Measurements from ENCODE around the gene SHISAL1. TPM values are rescaled to one million over a fixed set of nuclear protein-coding genes. Genes with fewer than 3 reads are reported as not detected.

The SHISAL1 gene
- total and polyA plus RNA-seq, 2 donors (not counting 3 experiments of a cell fraction or from before 2014, with no cell fraction given), result 0.01 to 0.07 TPM

DNA sequence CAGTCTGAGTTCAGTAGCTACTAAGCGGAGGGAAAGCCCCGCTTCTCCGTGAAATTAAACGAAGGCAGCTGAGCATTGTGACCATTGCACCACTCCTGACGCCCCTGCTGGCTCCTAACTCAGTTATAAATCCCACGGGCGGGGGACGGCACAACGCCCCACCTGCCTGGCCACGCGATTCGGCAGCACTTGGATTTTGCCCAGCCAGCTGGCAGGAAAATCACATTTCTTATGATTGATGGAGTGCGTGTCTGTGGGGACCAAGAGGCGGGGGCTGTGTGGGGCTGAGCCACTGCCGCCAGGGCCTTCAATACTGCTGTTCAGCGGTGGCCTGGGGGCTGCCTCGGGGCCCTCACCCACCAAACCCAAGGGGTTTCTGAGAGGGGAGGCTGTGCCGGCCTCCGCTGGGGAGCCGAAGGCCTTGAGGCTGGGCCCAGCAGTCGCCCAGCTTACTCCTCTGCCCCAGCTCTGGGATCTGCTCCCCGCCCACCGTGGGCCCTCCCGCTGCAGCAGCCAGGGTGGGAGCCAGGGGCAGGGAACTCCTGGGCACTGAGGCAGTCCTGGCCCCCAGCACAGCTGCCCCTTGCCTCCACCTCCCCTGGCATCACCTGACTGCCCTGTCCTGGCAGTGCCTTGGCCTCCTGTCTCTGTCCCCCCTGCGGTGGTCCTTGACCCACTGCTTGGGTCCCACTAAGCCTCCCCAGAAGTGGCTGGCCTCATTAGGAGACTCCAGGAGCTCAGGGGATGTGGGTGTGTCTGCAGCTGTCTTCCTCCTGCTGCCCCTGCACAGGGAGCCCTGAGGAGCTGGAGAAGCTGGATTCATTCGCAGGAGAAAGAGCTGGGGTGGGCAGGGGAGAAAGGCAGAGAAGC is 30.7 kb downstream of the SHISAL1 start:
- H3K27ac ChIP-seq (ENCODE audit: insufficient read depth, low read depth, low read length), result no peak overlapping the region
- H3K79me2 ChIP-seq (ENCODE audit: control insufficient read depth, insufficient read depth, low read length), result no peaks in the 10 kb centered on the region
- dilution Hi-C loops (cut with MboI; ENCODE audit: extremely low pct_ligation_motif_present, low sequenced_read_pairs), result no loop called here
- no peaks in the 10 kb centered on the region for H4K20me1 ChIP-seq (replicated peaks; ENCODE audit: control insufficient read depth, extremely low read depth, insufficient read depth, low read length)
- no peak overlapping the region for H2AFZ ChIP-seq (ENCODE audit: low read depth, low read length)
- FAIRE-seq (no peak), DNase-seq (ENCODE audit: low read depth, low spot score) (no peak)
- no peak overlapping the region for H3K9ac ChIP-seq (replicated peaks; ENCODE audit: extremely low read depth, insufficient read depth, low read length)
- ChIA-PET POLR2A (no interaction called here), CTCF (interaction anchor here (1.1 to 1.8 kb wide), 3 partner anchors 11 to 16 kb away, joined by 3 to 4 read pairs (median 3); no protein-coding TSS in a partner anchor)
- H3K36me3 ChIP-seq (ENCODE audit: control insufficient read depth in 2 of 2, extremely low read depth in 1 of 2, insufficient read depth in 2 of 2, low read length in 2 of 2), result no peaks in the 10 kb centered on the region
- no peak overlapping the region for H3K4me3 ChIP-seq (replicated peaks in 1 of 3; ENCODE audit: insufficient read depth in 1 of 3, low read depth in 1 of 3, low read length in 3 of 3)
- H3K27me3 ChIP-seq (ENCODE audit: control insufficient read depth in 2 of 2, insufficient read depth in 2 of 2, low read length in 2 of 2), result no peaks in the 10 kb centered on the region
- no peak overlapping the region for H3K4me2 ChIP-seq (ENCODE audit: insufficient read depth, low read length)
- intact Hi-C loops (cut with micrococcal nuclease), result no loop called here
- no peaks in the 10 kb centered on the region for H3K9me1 ChIP-seq (replicated peaks; ENCODE audit: control insufficient read depth, extremely low read depth, insufficient read depth, low read length)
- H3K9me3 ChIP-seq (replicated peaks; ENCODE audit: control insufficient read depth, insufficient read depth, low read length), result no peaks in the 10 kb centered on the region
- no TSS peak for BruUV-seq (replicated peaks)
- TF ChIP-seq JUN (IDR thresholded peaks at IDR 0.05; ENCODE audit: borderline replicate concordance, insufficient read depth, insufficient read length, low read depth), result no peak
- TF ChIP-seq GATA2 (IDR thresholded peaks at IDR 0.05; ENCODE audit: insufficient read depth, insufficient read length, low read depth, low read length), result no peak
- no peak for TF ChIP-seq FOS (IDR thresholded peaks at IDR 0.05; ENCODE audit: borderline replicate concordance, insufficient read depth, low read length)
- TF ChIP-seq, protein P1, sequence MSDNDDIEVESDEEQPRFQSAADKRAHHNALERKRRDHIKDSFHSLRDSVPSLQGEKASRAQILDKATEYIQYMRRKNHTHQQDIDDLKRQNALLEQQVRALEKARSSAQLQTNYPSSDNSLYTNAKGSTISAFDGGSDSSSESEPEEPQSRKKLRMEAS (IDR thresholded peaks at IDR 0.05; ENCODE audit: insufficient read depth, insufficient read length), result no peak
- no peak for TF ChIP-seq POLR2AphosphoS5 (IDR thresholded peaks at IDR 0.05; ENCODE audit: insufficient read depth, low read depth, low read length)
- H3K4me1 ChIP-seq (ENCODE audit: control insufficient read depth, extremely low read depth, insufficient read depth, low read length), result no peaks in the 10 kb centered on the region

DNA sequence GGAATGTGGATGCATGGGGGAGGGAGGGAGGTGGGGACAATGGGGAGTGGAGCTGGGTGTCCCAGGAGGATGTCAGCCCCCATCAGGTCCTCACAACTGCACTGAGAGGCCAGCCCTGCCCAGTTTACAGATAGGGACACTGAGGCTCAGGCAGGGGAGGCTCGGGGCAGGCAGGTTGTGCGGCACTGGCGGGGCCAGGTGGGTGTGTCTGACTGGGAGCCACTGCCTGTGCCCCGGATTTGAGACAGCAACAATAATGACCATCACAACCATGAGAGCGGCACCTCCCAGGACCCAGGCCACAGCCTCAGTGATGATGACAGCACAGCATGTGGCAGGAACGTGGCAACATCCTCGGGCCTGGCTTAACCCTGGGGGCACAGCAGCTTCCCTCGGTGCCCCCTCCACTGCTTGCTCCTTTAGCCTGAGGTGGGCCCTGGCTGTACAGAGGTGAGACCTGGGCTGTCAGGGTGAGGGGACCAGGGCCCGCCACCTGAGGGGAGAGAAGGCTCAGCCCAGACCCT is 32.0 kb downstream of the SHISAL1 start:
- CTCF ChIA-PET, result no interaction called here
- POLR2A ChIA-PET, result no interaction called here
- intact Hi-C loops (cut with micrococcal nuclease), result no loop called here

More for the DNA sequence above, 32.0 kb downstream of the SHISAL1 start:
- H4K20me1 ChIP-seq (replicated peaks; ENCODE audit: control insufficient read depth, extremely low read depth, insufficient read depth, low read length), result no peaks in the 10 kb centered on the region
- H3K4me3 ChIP-seq (replicated peaks in 1 of 3; ENCODE audit: insufficient read depth in 1 of 3, low read depth in 1 of 3, low read length in 3 of 3), result no peak overlapping the region
- no peaks in the 10 kb centered on the region for H3K9me3 ChIP-seq (replicated peaks; ENCODE audit: control insufficient read depth, insufficient read depth, low read length)
- H3K9me1 ChIP-seq (replicated peaks; ENCODE audit: control insufficient read depth, extremely low read depth, insufficient read depth, low read length), result no peaks in the 10 kb centered on the region
- no peak overlapping the region for H2AFZ ChIP-seq (ENCODE audit: low read depth, low read length)
- TF ChIP-seq, protein P2, sequence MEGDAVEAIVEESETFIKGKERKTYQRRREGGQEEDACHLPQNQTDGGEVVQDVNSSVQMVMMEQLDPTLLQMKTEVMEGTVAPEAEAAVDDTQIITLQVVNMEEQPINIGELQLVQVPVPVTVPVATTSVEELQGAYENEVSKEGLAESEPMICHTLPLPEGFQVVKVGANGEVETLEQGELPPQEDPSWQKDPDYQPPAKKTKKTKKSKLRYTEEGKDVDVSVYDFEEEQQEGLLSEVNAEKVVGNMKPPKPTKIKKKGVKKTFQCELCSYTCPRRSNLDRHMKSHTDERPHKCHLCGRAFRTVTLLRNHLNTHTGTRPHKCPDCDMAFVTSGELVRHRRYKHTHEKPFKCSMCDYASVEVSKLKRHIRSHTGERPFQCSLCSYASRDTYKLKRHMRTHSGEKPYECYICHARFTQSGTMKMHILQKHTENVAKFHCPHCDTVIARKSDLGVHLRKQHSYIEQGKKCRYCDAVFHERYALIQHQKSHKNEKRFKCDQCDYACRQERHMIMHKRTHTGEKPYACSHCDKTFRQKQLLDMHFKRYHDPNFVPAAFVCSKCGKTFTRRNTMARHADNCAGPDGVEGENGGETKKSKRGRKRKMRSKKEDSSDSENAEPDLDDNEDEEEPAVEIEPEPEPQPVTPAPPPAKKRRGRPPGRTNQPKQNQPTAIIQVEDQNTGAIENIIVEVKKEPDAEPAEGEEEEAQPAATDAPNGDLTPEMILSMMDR (IDR thresholded peaks at IDR 0.05; ENCODE audit: extremely low read depth in 1 of 2, insufficient read depth in 1 of 2, low read depth in 1 of 2, low read length in 2 of 2), result no peak
- no peak for TF ChIP-seq POLR2A (IDR thresholded peaks at IDR 0.05; ENCODE audit: low read depth, low read length)
- TF ChIP-seq GATA2 (IDR thresholded peaks at IDR 0.05; ENCODE audit: insufficient read depth, insufficient read length, low read depth, low read length), result no peak
- TF ChIP-seq FOS (IDR thresholded peaks at IDR 0.05; ENCODE audit: borderline replicate concordance, insufficient read depth, low read length), result no peak
- no peak for TF ChIP-seq JUN (IDR thresholded peaks at IDR 0.05; ENCODE audit: borderline replicate concordance, insufficient read depth, insufficient read length, low read depth)
- DNase-seq (ENCODE audit: low read depth, low spot score), result no peak
- H3K79me2 ChIP-seq (ENCODE audit: control insufficient read depth, insufficient read depth, low read length), result no peaks in the 10 kb centered on the region
- dilution Hi-C loops (cut with MboI; ENCODE audit: extremely low pct_ligation_motif_present, low sequenced_read_pairs), result no loop called here
- no peak overlapping the region for H3K27ac ChIP-seq (ENCODE audit: insufficient read depth, low read depth, low read length)
- H3K36me3 ChIP-seq (ENCODE audit: control insufficient read depth in 2 of 2, extremely low read depth in 1 of 2, insufficient read depth in 2 of 2, low read length in 2 of 2), result no peaks in the 10 kb centered on the region
- no peak overlapping the region for H3K4me2 ChIP-seq (ENCODE audit: insufficient read depth, low read length)
- no peaks in the 10 kb centered on the region for H3K4me1 ChIP-seq (ENCODE audit: control insufficient read depth, extremely low read depth, insufficient read depth, low read length)
- H3K27me3 ChIP-seq (ENCODE audit: control insufficient read depth in 2 of 2, insufficient read depth in 2 of 2, low read length in 2 of 2), result no peaks in the 10 kb centered on the region
- no peak overlapping the region for H3K9ac ChIP-seq (replicated peaks; ENCODE audit: extremely low read depth, insufficient read depth, low read length)
- no peak for FAIRE-seq
- BruUV-seq (replicated peaks), result no TSS peak
